ENCODE data around the gene HK1.
A peak's percentile ranks its signal among the peaks of the same experiment; 100 is the strongest.

HK1 gene

DNA sequence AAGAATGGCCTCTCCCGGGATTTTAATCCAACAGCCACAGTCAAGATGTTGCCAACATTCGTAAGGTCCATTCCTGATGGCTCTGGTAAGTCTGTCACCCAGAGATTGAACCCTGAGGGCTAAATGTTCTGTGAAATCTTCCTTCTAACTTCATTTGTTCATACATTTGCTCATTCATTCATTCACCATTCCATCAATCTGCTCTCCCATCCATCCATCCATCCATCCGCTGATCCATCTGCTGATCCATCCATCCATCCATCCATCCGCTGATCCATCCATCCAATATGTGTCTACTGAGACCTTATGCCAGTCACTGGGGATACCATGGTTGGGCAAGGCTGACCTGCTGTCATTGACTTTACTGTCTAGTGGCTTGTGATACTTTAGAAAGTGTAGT, 65.6 kb downstream of the HK1 start:
- H3K4me3 Mint-ChIP-seq, result no peak overlapping the region
- no peaks in the 10 kb centered on the region for H3K9me3 Mint-ChIP-seq
- H3K27me3 Mint-ChIP-seq (ENCODE audit: low read depth), result no peaks in the 10 kb centered on the region
- H3K36me3 Mint-ChIP-seq (ENCODE audit: low read depth), result peaks cover 16% of the 10 kb centered on the region
- TF ChIP-seq, protein P1, sequence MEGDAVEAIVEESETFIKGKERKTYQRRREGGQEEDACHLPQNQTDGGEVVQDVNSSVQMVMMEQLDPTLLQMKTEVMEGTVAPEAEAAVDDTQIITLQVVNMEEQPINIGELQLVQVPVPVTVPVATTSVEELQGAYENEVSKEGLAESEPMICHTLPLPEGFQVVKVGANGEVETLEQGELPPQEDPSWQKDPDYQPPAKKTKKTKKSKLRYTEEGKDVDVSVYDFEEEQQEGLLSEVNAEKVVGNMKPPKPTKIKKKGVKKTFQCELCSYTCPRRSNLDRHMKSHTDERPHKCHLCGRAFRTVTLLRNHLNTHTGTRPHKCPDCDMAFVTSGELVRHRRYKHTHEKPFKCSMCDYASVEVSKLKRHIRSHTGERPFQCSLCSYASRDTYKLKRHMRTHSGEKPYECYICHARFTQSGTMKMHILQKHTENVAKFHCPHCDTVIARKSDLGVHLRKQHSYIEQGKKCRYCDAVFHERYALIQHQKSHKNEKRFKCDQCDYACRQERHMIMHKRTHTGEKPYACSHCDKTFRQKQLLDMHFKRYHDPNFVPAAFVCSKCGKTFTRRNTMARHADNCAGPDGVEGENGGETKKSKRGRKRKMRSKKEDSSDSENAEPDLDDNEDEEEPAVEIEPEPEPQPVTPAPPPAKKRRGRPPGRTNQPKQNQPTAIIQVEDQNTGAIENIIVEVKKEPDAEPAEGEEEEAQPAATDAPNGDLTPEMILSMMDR (IDR thresholded peaks at IDR 0.05; ENCODE audit: unreplicated experiment in 3 of 3), result no peak
- no peak overlapping the region for H3K27ac Mint-ChIP-seq
- peaks cover 22% of the 10 kb centered on the region for H3K4me1 Mint-ChIP-seq

DNA sequence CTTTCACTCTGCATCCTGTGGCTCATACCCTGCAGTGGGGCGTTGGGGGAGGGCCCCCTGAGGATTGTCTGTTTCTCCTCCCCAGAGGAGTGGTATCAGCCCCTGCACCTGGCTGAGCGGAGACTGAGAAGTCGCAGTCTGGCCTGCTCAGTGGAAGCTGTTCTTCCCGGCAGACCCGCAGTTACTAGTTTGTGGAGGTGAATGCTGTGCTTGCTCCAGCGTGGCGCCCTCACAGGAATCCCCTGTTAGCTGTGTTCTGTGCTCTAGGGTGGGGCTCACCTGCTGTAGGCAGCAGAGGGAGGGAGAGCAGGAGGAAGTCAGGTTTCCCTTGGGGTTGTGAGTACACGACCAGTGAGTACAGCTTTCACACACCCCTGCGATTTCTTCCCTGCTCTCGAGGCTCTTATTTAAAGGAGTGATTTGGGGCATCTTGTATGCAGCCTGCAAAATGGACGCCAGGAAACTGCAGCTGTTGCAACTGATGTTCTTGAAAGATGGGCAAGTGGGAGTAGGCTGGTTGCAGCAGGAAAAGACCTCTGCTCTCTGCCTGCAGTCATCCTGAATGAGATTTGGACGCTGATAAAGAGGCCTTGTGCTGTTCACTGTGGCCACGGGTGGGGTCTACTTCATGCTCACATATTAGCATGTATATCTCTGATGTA, 66.4 kb downstream of the HK1 start:
- Mint-ChIP-seq H3K27ac (peak overlapping the region; percentile 19 to 44 (median 19)), H3K36me3 (ENCODE audit: low read depth) (peaks cover 20% of the 10 kb centered on the region), H3K27me3 (ENCODE audit: low read depth) (no peaks in the 10 kb centered on the region), H3K4me3 (no peak overlapping the region), H3K4me1 (peaks cover 21% of the 10 kb centered on the region), H3K9me3 (no peaks in the 10 kb centered on the region)
- TF ChIP-seq, protein P1 (IDR thresholded peaks at IDR 0.05; ENCODE audit: unreplicated experiment in 3 of 3), result no peak

DNA sequence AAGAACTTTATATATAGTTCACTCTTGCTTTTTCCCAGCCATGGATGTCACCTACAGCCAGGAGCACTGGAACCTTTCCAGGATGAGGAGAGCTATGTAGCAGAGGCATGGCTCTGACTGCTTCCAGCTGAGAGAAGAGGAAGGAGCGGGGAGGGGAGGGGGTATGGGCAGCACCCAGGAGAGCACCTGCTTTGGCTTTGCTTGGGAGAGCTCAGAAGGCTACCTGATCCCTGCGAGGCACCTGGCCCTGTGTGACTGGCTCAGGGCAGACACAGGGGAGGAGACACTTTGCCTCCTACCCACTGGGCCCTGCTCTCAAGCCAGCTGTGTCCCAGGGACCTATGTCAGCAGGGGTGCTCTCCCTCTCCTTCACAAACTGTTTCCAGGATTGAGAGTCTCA, 67.1 kb downstream of the HK1 start:
- Mint-ChIP-seq H3K4me3 (no peak overlapping the region), H3K4me1 (peaks cover 19% of the 10 kb centered on the region), H3K27ac (peak overlapping the region; percentile 19 to 44 (median 19)), H3K9me3 (no peaks in the 10 kb centered on the region), H3K27me3 (ENCODE audit: low read depth) (no peaks in the 10 kb centered on the region), H3K36me3 (ENCODE audit: low read depth) (peaks cover 25% of the 10 kb centered on the region)
- TF ChIP-seq, protein P1 (IDR thresholded peaks at IDR 0.05; ENCODE audit: unreplicated experiment in 3 of 3), result no peak

DNA sequence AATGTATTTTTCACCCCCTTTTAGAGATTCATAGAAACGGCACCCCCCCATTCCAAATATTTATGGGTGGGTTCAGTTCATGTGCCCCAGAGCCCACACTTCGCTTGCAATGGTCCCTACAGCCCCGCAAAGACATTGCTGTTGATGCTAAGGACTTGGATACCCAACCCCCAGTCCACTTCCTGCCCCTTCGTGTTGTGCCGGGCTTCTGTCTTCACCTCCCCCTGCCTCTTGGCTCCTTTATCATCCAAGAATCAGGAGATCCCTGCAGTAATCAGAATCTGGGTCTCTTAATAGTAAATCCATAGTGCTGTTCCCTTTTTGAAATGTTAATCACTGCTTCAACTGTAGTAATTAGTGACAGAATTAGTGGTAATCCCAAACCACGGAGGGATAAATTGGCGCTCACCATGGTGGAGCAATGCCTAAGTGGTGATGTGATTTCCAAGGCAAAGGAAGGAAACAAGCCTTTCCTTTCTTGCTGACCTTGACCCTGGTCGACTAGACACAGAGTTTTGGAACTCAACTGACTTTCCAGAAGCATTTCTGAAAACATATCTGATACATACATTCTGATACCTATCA, 67.7 kb downstream of the HK1 start:
- Mint-ChIP-seq H3K27ac (no peak overlapping the region), H3K4me3 (no peak overlapping the region)
- TF ChIP-seq, protein P1 (IDR thresholded peaks at IDR 0.05; ENCODE audit: unreplicated experiment in 3 of 3), result no peak

DNA sequence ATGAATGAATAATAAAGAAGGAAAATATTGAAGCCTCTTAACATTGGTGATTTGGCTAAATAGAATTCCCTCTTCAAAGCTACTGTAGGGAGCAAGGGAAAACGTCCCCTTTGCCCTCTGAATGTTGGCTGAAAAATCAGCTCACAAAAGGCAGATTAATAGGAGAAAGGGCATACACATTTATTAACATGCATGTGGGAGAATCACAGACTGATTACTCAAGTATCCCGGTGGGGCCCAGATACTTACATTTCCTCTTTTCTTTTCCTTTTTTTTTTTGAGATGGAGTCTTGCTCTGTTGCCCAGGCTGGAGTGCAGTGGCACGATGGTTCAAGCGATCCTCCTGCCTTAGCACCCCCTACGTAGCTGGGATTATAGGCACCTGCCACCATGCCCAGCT, 68.5 kb downstream of the HK1 start:
- Mint-ChIP-seq H3K27me3 (ENCODE audit: low read depth) (no peaks in the 10 kb centered on the region), H3K9me3 (no peaks in the 10 kb centered on the region), H3K4me3 (no peak overlapping the region), H3K36me3 (ENCODE audit: low read depth) (peaks cover 25% of the 10 kb centered on the region), H3K27ac (peak overlapping the region in 1 of 3 experiments; percentile 51), H3K4me1 (peaks cover 19% of the 10 kb centered on the region)
- TF ChIP-seq, protein P1 (IDR thresholded peaks at IDR 0.05; ENCODE audit: unreplicated experiment in 3 of 3), result no peak

More for the DNA sequence above, 67.7 kb downstream of the HK1 start:
- H3K27me3 Mint-ChIP-seq (ENCODE audit: low read depth), result no peaks in the 10 kb centered on the region
- peaks cover 19% of the 10 kb centered on the region for H3K4me1 Mint-ChIP-seq
- peaks cover 25% of the 10 kb centered on the region for H3K36me3 Mint-ChIP-seq (ENCODE audit: low read depth)
- no peaks in the 10 kb centered on the region for H3K9me3 Mint-ChIP-seq

Measured in nephron (organoid).